ENCODE data around the gene GMPR2. TPM values are rescaled to one million over a fixed set of nuclear protein-coding genes. Genes with fewer than 3 reads are reported as not detected.

Gene GMPR2
- total and polyA plus RNA-seq, 2 of the 4 experiments (the other 2 are of a cell fraction): 63.7 to 92.5 TPM

DNA sequence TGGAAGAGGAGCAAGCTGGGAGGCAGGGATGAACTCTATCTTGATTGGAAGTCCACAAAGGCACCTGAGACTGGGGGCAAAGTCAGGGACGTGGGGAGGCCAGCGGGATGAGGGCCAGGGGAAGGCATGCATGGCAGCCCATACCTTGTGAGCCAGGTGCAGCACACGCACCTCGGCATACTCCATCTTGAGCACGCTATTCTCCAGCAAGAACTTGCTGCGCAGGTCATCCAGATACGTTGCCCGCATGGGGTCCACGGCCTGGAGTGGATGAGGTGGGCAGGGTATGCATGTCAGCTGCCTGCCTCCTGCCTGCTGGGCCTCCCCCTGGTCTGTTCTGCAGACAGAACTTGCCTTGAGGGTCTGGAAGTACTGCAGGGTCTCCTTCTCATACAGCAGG is 34.8 kb downstream of the GMPR2 start (continued):
- TF ChIP-seq, protein P1, sequence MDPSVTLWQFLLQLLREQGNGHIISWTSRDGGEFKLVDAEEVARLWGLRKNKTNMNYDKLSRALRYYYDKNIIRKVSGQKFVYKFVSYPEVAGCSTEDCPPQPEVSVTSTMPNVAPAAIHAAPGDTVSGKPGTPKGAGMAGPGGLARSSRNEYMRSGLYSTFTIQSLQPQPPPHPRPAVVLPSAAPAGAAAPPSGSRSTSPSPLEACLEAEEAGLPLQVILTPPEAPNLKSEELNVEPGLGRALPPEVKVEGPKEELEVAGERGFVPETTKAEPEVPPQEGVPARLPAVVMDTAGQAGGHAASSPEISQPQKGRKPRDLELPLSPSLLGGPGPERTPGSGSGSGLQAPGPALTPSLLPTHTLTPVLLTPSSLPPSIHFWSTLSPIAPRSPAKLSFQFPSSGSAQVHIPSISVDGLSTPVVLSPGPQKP (IDR thresholded peaks at IDR 0.05; ENCODE audit: borderline replicate concordance, low read depth, low read length): no peak

DNA sequence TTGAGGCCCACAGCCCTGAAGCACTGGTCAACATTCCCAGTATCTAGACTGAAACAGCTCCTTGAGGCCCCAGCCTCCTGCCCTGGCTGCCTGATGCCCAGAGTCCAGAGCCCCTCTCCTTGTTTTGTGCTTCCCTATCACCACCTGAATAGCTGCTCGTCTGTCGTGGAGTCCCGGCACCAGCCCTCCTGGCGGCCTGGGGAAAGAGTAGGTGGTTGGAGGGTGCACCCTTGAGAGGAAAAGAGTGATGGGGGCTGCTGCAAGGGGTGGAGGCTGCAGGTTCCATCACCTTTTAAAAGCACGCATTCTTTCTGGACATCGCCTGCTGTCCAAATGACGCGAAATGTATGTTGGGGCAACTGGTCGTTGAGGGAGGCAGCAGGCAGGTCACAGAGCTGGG is 35.5 kb downstream of the GMPR2 start:
- no peak overlapping the region for H3K4ac ChIP-seq (ENCODE audit: low read depth, low read length)
- no peak overlapping the region for H4K8ac ChIP-seq (ENCODE audit: low read depth in 2 of 2, low read length in 2 of 2)
- no peak overlapping the region for H3K14ac ChIP-seq (replicated peaks; ENCODE audit: low read depth, low read length)
- dilution Hi-C loops (cut with HindIII; ENCODE audit: low sequenced_read_pairs, unreplicated experiment) (no loop called here), in situ Hi-C loops (cut with MboI; ENCODE audit: low sequenced_read_pairs) (no loop called here), intact Hi-C loops (cut with micrococcal nuclease) (no loop called here)
- H2AK9ac ChIP-seq (replicated peaks; ENCODE audit: low read depth, low read length, poor library complexity): no peak overlapping the region
- no peaks in the 10 kb centered on the region for H3K27me3 ChIP-seq (ENCODE audit: control insufficient read depth, insufficient read depth, low read length)
- no peak overlapping the region for H3K23ac ChIP-seq (ENCODE audit: low read depth, low read length)
- no peak overlapping the region for H4K5ac ChIP-seq (ENCODE audit: low read depth, low read length)
- no peak overlapping the region for H2BK20ac ChIP-seq (ENCODE audit: low read depth, low read length)
- whole genome bisulfite sequencing, 2 experiments (ENCODE audit: extremely low coverage in 2 of 2, insufficient read length in 1 of 2): 83% methylated on average over 3 of the region's 9 CpGs; no CpG with 5 or more reads in 1 of the 2 experiments
- H2AFZ ChIP-seq (replicated peaks; ENCODE audit: low read length, poor library complexity): no peak overlapping the region
- peaks cover 5% of the 10 kb centered on the region; the same call in 1 of the 2 replicates for H3K9me1 ChIP-seq (ENCODE audit: insufficient read depth, low read length)
- H4K20me1 ChIP-seq (ENCODE audit: insufficient read depth, low read length): no peaks in the 10 kb centered on the region
- H2BK5ac ChIP-seq (ENCODE audit: low read depth, low read length, poor library complexity, severe bottlenecking): no peak overlapping the region
- H3K56ac ChIP-seq (ENCODE audit: extremely low read depth, insufficient read depth, low read length): no peak overlapping the region
- H4K91ac ChIP-seq (ENCODE audit: insufficient read depth, low read depth, low read length): no peak overlapping the region
- H3K18ac ChIP-seq (ENCODE audit: low read depth, low read length): no peak overlapping the region
- CTCF ChIA-PET: no interaction called here
- no peak overlapping the region for H2BK15ac ChIP-seq (ENCODE audit: low read depth, low read length)
- no TSS peak for BruUV-seq (replicated peaks)
- H3K79me1 ChIP-seq (ENCODE audit: low read depth in 1 of 2, low read length in 2 of 2): peaks cover 9 to 21% of the 10 kb centered on the region in 2 experiments
- TF ChIP-seq SMC3 (IDR thresholded peaks at IDR 0.05; ENCODE audit: low read depth, low read length) (no peak), NFE2L2 (IDR thresholded peaks at IDR 0.05; ENCODE audit: low read depth, low read length) (no peak), RFX5 (IDR thresholded peaks at IDR 0.05; ENCODE audit: low read depth, low read length) (no peak)
- peaks cover 5% of the 10 kb centered on the region; the same call in 1 of the 2 replicates for H3K4me1 ChIP-seq (ENCODE audit: control insufficient read depth, insufficient read depth, low read length)
- no peak overlapping the region for H3K4me3 ChIP-seq (ENCODE audit: insufficient read depth, low read depth, low read length)
- H3K27ac ChIP-seq (ENCODE audit: insufficient read depth, low read length): no peak overlapping the region
- POLR2A ChIA-PET (ENCODE audit: unreplicated experiment): no interaction called here
- ATAC-seq (ENCODE audit: low read depth) (no peak), DNase-seq (no peak)
- H3K36me3 ChIP-seq (ENCODE audit: control insufficient read depth, insufficient read depth, low read length): peaks cover 29% of the 10 kb centered on the region
- H2AK5ac ChIP-seq (ENCODE audit: low read depth, low read length): no peak overlapping the region
- no peak overlapping the region for H3K9ac ChIP-seq (ENCODE audit: low read depth, low read length)
- H3K4me2 ChIP-seq (ENCODE audit: low read depth, low read length): no peak overlapping the region
- H3K9me3 ChIP-seq (ENCODE audit: control insufficient read depth, insufficient read depth, low read length): no peaks in the 10 kb centered on the region
- no peak overlapping the region for H2BK120ac ChIP-seq (ENCODE audit: low read depth, low read length)

All from IMR-90 (cell line).